GM21360 (cell line): Measurements from ENCODE around the gene TMEM119.
"Not testable (repeated sequence)": the region's sequence is repeated elsewhere in the genome, so short reads cannot be mapped to it uniquely, and the experiment has no call there.

ENCODE experiments used
- ATAC-seq: cut with Tn5 transposase; IDR thresholded peaks from one replicate; pipeline ENCODE4 v1.9.1; 2021; ENCODE audit warnings: mild to moderate bottlenecking, moderate library complexity; ENCODE audit not compliant: unreplicated experiment

Gene TMEM119

DNA sequence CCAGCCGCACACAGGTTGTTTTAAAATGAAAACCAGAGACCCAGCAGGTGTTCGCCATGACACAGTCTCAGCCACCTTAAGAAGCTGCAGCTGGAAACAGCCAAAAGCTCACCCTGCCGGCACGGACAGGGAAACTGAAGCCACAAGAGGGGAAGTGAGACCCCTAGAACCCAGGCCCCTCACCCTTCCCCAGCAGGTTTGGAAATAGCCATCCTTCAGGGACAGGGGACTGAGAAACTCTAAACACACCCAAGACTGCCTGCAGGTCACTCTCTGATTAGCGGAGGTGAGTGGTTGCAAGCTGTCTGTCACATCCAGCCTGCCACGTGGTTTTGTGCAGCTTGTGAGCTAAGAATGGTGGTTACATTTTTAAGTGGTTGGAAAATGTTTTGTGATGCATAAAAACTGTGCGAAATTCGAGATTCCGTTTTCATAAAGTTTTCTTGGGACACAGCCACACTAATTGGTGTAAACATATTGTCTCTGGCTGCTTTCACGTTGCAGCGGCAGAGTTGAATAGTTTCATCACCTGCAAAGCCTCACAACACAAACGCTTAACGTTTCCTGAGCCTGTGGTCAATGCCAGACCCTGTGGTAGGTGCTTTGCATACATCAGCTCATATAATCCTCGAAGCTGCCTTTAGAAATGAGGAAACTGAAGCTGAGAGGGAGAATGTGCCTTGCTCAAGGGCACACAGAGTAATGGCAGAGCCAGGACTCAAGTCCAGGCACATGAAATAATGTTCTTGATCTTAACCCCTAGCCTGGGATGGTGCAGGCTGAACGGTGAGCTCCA is 37.5 kb upstream of the TMEM119 start:
- ATAC-seq = peak; percentile 46

DNA sequence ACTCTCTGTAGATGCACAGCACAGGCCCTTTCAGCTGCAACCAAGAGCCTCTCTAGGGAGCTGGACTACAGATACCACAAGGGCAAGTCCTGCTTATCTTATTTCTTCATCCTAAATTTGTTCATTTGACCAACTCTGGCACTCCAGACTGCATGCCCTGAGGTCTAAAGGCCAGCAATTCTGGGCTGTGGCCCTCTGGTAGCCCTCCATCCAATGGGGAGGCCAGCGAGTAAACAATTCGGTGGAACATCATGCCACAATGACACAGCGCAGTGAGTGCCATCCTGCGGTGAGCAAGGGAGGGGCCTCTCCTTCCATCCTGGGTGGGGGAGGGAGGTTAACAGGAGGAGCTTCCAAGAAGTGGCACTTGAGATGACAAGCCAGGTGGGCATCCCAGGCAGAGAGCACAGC is 36.5 kb upstream of the TMEM119 start:
- no peak for ATAC-seq

DNA sequence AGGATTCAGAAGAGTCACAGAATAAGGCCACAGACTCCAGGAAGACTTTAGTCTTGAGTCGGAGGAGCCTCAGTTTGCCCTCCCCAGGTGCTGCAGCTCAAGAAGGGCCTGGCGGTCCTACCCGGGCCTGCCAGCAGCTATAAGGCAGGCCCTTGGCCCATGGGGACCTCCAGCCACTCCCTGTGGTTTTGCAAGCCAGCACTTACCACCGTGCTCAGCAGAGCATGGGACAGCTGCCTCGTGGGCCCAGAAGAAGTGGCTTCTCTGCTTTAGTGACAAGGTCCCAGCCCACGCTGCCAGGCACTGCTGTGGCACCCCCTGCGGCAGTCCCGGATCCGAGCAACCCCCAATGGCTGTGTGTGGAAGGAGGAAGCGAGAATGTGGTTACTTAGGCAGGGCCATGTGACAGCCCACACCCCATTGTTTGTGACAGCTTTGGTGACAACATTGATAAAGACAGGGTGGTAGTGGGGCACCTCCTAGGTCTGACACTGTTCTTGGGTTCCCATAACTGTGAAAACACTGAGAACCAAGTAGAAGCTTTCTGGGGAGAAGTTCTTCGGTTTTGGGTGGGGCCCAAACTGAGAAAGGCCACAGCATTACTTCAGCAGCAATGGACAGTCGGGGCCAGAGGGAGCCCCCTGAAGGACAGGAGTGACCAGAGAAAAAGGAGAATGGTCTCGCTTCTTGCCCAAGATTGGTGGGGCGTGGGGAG is 35.8 kb upstream of the TMEM119 start, which contains the start of gene SELPLG:
Gene SELPLG (minus strand): TSS at position 361 of the 715 bp plus-strand sequence. CDS start 9,587 bp downstream, outside the sequence.
- peak; percentile 53 for ATAC-seq

- no peak for ATAC-seq
Measured at GRCh38 chr12:108633081-108633533, 35.2 kb upstream of the TMEM119 start.

- not testable (repeated sequence) for ATAC-seq
Measured at GRCh38 chr12:108631261-108631660, 33.4 kb upstream of the TMEM119 start.

GRCh38 chr12:108630481-108631207 is 32.8 kb upstream of the TMEM119 start:
- ATAC-seq = no peak

- no peak for ATAC-seq
Measured at GRCh38 chr12:108629824-108630476, 32.1 kb upstream of the TMEM119 start.

DNA sequence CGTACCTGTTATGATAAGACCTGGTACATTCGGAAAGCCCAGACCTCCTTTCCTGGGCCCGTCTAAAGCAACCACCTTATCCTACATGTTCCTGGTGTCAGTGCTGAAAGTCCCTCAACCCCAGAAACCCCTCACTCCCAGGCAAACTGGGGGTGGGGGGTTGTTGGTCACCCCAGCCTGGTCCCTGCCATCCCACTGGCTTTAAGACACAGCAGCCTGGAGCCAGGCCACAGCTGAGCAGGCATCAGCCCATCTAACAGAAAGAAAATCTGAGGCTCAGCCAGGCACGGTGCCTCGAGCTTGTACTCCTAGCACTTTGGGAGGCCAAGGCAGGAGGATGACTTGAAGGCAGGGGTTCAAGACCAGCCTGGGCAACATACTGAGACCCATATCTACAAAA is 31.3 kb upstream of the TMEM119 start:
- no peak for ATAC-seq

GRCh38 chr12:108627134-108627920 is 29.4 kb upstream of the TMEM119 start:
- no peak for ATAC-seq

DNA sequence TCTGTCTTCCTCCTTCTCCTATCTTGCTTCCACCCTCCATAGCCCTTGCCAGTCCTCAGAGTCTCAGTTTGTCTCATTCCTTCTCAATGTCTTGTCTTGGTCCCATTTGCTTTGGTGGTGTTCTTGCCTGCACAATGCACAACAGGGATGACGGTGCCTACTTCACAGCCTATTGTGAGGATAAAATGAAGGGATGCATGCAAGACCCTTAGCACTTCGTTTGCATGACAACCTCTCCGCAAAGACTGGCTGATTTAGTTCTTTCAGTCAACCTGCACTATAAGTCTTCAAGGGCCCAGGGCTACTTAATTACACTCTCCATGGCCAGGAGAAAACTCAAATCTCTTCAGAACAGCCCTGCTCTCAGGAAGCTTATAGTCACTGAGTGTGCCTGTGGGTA is 27.3 kb upstream of the TMEM119 start:
- no peak for ATAC-seq

DNA sequence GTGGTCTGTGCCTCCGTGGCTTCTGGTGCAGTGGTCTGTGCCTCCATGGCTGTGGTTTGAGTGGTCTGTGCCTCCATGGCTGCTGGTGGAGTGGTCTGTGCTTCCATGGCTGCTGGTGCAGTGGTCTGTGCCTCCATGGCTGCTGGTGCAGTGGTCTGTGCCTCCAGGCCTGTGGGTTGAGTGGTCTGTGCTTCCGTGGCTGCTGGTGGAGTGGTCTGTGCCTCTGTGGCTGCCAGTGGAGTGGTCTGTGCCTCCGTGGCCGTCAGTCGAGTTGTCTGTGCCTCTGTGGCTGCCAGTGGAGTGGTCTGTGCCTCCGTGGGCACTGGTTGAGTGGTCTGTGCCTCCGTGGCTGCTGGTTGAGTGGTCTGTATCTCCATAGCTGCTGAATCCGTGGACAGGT is 25.7 kb upstream of the TMEM119 start:
- no peak for ATAC-seq

DNA sequence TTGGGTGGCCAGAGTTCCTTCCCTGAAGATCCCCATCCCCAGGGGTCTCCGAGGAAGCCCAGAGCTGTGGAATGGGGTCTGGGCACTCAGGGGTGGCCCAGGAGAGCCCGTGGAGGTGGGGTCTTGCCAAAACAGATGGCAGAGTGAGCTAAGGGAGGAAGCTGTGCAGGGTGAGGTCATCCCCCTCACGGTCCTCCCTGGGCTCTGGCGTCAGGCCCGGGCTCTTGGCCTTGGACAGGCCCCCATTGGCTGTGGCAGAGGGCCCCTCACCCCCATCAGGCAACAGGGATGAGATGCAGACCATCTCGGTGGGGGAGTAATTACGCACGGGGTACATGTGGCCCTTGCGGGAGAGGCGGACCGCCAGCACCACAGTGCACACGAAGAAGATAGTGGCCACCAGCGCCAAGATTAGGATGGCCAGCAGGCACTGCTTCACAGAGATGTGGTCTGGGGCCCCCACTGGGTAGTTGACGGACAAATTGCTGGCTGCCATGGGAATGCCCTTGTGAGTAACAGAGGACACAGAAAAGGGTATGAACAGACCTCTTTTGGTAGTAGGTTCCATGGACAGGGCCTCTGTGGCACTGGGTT is 25.1 kb upstream of the TMEM119 start:
- no peak for ATAC-seq

DNA sequence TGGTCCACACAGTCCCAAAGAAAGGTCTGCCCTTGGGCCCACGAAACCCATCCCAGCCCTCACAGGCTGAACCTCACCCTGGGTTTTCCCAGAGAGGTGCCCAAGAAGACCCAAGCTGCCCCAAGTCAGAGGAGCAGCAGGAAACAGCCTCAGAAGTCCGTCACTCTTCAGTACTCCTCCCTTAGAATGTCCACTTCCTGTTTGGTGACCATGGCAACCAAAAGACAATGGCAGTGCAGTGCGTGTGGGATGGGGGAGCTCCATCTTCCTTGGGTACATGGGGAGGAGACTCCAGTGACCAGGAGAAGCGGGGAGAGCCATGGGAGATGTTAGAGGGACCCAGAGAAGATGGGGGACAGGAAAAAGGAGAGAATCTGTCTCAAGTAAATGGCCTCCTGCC is 24.5 kb upstream of the TMEM119 start:
- no peak for ATAC-seq

DNA sequence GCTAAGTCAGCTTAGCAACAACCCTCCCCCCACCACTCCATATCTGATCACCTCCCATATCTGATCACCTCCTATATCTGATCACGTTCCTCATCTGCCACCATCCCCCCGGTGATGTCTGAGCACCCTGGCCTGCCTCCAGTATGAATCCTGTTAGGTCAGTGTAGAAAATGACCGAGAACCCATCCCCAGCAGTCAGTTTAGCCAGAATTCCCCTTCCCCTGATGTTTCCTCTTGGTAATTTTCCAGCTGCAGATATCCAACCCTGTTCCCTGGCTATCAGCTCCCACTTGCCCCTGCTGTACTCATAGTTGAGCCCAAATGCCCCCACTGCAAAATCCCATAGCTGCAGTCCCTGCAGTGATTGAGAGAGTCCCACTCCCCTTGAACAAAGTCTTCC is 23.3 kb upstream of the TMEM119 start:
- no peak for ATAC-seq

DNA sequence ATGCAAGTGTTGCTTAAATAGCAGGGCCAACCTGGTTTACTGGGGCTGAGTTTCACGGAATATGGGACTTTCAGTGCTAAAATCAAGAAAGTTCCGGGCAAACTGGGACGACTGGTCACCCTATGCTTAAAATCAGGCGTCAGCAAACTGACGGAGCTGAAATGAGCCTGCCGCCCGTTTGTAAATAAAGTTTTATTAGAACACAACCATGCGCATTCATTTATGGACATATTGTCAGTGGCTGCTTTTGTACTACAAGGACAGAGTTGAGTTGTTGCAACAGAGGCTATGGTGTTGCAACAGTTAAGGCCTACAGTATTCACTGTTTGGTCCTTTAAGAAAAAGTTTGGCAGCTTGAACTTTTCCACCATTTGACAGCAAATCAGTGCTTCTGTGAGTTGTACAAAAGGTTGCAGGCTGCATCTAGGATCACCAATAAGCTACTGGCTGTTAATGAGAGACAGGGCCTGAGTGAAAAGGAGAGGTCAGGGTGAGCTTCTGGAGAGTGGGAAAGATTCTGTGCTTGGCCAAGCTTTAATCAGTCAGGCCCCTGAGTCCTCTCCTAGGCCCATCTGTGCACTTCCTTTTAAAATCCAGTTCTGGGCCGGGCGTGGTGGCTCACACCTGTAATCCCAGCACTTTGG is 22.5 kb upstream of the TMEM119 start:
- ATAC-seq = no peak

DNA sequence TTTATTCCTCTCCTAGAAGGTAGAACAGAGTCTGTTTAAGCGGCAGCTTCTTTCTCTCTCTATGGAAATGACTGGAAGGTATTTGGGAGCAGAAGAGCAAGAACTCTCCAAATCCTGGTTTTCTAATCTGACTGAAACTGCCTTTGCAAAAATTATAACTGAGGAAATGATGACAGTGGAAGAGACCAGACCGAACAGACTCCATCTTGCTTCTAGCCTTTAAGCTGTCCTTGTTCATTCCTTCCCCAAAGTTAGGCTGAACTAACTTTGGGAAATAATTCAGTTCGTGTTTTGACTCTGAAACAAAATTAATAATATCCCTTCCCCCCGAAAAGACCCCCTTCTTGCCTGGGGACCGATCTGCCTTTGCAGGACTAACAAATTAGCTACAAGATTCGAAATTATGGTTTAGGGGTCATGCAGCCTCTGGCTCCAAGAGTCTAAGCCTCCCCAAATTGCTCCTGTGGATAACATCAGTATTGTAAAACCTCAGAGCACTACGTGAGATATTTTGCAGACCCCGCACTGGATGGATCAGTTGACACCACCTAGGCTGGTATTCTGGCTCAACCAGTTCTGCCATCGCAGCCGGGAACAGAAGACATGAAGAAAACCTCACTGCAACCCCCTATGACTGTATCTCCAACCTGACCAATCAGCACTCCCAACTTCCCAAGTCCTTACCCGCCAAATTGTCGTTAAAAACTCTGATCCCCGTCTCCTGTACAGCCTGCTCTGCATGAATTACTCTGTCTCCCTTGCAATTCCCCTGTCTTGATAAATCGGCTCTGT is 21.7 kb upstream of the TMEM119 start:
- no peak for ATAC-seq

DNA sequence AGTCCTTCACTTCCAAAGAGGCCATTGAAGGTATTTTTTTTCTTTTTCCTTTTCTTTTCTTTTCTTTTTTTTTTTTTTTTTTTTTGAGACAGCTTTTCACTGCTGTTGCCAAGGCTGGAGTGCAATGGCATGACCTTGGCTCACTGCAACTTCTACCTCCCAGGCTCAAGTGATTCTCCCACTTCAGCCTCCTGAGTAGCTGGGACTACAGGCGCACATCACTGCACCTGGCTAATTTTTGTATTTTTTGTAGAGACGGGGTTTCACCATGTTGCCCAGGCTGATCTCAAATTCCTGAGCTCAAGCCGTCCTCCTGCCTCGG is 21.0 kb upstream of the TMEM119 start:
- not testable (repeated sequence) for ATAC-seq

- peak; percentile 49 for ATAC-seq
Measured at GRCh38 chr12:108618079-108618952, 20.4 kb upstream of the TMEM119 start.
